GM21381 (cell line): Measurements from ENCODE around the gene CYBA.
"Not testable (repeated sequence)": the region's sequence is repeated elsewhere in the genome, so short reads cannot be mapped to it uniquely, and the experiment has no call there.

Experiments used
- ATAC-seq: cut with Tn5 transposase; IDR thresholded peaks from one replicate; pipeline ENCODE4 v1.9.1; 2021; ENCODE audit warnings: mild to moderate bottlenecking, moderate library complexity; ENCODE audit not compliant: unreplicated experiment

CYBA gene

GRCh38 chr16:88614818-88615580, 35.9 kb downstream of the CYBA start:
- no peak for ATAC-seq

- ATAC-seq: no peak
Observed at GRCh38 chr16:88613911-88614817, 36.7 kb downstream of the CYBA start.

- ATAC-seq: no peak
Observed at GRCh38 chr16:88613293-88613692, 37.6 kb downstream of the CYBA start.

GRCh38 chr16:88610909-88611812, 39.7 kb downstream of the CYBA start:
- no peak for ATAC-seq

DNA sequence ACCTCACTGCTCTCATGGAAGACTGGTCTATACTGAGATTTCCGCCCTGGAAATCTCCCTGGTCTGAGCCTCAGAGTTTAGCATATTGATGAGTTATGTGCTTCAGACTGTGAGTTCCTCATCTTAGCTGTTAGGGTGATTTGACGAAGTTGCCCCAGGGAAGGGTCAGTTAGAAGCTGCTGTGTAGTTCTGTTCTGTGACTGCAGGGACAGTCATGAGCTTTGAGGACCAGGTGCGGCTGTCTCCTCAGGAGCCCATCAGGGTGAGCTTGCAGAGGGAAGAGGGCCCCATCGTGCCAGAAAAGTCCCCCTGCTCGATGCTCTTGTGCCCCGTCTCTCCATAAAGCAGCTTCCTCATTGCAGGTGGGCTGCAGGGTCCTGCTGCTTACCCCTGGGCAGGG, 40.8 kb downstream of the CYBA start:
- no peak for ATAC-seq

DNA sequence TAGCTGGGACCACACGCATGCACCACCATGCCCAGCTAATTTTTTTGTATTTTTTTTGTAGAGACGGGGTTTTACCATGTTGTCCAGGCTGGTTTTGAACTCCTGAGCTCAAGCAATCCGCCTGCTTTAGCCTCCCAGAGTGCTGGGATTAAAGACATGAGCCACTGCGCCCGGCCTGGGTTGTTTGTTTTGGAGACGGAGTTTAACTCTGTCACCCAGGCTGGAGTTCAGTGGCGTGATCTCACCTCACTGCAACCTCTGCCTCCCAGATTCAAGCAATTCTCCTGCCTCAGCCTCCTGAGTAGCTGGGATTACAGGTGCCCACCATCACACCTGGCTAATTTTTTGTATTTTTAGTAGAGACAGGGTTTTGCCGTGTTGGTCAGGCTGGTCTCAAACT, 41.4 kb downstream of the CYBA start:
- ATAC-seq: not testable (repeated sequence)

DNA sequence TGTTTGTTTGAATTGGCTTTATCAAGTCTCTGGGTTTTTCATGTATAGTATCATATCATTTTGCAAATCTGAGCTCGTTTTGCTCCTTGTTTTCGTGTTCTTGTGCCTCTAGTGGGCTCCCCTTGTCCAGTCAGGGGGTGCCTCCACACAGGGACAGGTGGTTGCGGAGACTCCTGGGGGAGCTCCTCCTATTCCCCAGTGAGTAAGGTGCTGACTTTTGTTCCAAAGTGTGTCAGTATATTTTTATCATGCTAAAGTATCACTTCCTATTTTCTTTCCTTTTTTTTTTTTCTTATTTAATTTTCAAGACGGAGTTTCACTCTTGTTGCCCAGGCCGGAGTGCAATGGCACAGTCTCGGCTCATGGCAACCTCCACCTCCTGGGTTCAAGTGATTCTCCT, 42.8 kb downstream of the CYBA start:
- no peak for ATAC-seq

DNA sequence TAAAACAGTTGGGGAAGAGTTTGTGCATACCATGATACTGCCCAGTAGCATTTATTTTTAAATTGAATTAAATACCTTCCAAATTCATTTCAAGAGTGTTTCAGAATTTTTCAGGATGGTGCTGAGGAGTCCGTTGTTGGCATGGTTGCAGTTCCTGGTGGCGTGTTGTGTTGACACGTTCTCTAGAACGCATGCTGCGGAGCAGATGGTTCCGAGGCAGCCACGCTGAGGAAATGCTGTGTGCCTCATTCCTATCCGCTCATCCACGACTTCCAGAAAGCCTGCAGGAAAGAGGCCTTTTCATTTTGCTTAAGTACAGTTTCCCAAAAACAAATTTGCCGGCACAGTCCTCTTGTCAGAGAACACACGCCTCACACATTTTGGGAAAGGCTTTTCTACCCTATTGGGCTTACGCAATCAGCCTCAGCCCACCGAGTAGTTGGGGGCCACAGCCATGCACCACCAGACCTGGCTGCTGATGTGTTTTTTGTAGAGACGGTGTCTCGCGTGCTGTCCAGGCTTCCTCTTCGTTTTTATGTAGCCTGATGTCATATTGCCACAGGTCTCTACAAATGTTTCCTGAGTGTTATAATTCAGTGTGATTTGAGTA, 44.6 kb downstream of the CYBA start:
- no peak for ATAC-seq

DNA sequence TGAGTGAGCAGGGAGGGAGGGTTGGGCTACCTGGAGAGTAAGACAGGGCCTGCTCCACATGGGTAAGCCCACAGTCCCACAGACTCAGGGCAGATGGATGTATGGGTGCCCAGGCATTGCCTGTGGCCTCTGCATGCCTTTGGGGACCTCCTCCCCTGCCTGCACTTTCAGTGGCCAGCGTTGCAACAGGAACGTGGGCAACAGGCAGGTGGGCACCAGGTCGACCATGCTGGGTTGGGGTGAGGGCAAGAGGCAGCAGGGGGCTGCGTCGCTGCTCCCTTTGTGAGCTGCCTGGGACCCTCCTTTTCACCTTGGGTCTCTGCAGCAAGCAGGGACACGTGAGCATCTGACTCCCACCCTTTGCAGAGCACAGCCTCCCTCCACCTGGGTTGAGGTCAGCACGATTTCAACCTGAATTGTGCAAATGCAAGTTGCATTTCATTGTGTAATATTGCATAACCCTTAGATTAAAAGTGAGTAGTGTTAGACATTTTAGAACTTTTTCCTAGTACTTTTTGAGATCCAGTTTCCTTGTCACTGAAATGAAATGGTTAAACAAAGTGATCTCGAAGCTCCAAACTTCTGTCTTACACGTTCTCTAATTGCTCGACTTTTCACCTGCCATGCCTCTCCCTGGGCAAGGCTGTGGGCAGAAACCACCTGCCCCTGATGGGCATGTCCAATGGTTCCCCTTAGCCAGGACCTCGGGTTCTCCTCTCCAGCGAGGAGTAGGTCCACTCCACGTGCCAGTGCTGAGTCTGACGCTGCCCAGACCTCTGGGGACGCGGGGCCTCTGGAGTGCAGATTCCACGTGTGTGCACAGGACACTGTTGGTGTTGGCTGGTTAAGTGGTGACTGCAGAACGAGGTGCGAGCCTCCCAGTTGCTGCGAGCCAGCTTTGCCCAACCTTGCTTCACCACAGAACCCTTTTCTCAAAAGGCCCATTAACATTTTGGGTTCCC, 45.4 kb downstream of the CYBA start:
- ATAC-seq: no peak

GRCh38 chr16:88602091-88602490, 48.8 kb downstream of the CYBA start:
- no peak for ATAC-seq

DNA sequence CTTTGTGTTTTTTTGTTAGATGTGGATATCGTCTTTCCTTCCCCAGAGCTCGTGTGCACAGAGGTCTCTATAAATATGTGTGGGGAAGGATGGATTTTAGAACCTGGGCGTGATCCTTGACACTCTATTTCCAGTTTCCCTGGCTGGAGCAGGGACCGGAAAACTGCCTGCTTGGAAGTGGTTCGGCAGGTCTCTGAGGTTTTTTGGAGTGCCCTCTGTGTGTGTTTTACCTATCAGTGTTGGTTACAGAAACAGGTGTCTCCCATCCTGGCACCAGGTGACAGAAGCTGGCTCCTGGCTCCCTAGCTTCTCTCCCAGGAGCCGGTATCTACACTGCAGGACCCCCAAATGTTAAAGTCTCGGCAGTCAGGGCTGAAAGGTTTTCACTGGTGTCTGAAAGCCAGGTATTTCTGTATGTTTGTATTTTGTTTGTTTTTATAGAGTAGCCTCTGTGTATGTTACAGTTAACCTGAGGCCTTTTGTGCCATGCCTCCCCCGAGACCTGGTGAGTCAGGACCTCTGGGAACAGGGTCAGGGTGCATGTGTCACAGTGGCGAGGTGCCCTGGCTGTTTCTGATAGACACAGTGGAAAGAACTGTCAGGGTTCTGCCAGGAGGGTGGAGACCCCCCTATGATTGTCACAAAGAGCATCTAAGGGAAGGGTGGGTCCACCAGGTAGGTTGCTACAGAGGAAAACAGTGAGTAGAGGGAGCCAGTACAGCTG, 49.4 kb downstream of the CYBA start:
- no peak for ATAC-seq

DNA sequence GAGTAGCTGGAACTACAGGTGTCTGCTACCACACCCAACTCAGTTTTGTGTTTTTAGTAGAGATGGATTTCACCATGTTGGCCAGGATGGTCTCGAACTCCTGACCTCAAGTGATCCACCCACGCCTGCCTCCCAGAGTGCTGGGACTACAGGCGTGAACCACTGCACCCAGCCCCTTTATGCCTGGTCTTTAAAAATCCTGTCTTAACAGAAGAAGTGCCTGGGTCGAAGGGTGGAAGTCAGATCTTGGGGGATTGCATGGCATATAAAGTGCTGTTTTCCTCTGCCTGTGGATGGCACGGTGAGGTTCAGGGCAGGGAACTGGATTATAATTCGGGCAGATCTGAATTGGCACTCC, 50.3 kb downstream of the CYBA start:
- no peak for ATAC-seq

GRCh38 chr16:88599825-88600538, 50.9 kb downstream of the CYBA start:
- ATAC-seq: no peak

- no peak for ATAC-seq
Observed at GRCh38 chr16:88599092-88599733, 51.6 kb downstream of the CYBA start.

DNA sequence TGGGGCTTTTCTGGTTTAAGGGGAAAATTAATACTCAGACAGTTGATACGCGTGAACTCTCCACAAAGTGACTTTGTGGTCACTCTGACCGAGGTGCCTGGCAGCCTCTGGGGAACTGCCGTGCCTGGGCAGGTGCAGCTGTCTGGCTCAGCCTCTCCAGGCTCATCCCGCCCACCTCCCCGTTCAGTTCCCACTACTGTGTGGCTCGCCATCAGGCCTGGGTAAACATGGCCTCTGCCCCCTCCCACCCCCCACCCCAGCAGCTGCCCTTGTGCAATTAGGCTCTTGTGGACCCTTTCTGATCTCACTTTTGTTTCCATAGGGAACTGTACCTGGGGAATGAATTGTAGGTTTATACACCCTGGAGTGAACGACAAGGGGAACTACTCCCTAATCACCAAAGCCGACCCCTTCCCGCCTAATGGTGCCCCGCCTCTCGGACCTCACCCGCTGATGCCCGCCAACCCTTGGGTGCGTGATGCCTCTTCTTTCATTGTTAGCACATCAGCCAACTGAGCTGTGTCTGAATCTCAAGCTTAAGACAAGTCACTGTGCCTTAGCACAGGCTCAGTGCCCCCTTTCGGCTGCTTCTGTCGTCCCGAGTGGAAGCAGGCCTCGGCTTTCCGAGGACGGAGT, 52.9 kb downstream of the CYBA start:
- ATAC-seq: no peak

- ATAC-seq: no peak
Observed at GRCh38 chr16:88596483-88596882, 54.4 kb downstream of the CYBA start.

- no peak for ATAC-seq
Observed at GRCh38 chr16:88595921-88596320, 54.9 kb downstream of the CYBA start.
